Peyer's patch (tissue), 4 donors: Measurements from ENCODE around the gene OSBPL9.

ENCODE experiments used
- POLR2A ChIP-seq, 2 donors: fragments of 450-650 bp; IDR thresholded peaks; one replicate each; pipeline ENCODE4 v1.5.1; 2017; ENCODE audit warnings: antibody characterized with exemption in 2 of 2, mild to moderate bottlenecking in 2 of 2, moderate library complexity in 2 of 2
- TF ChIP-seq, protein P1 (sequence below), 6 experiments: fragments of 450-650 bp in 4 of 6; fragments of 200-600 bp in 2 of 6; sonication (generic) in 1 of 6; IDR thresholded peaks; one replicate each; pipeline ENCODE4 v1.5.1; 2017 to 2019; ENCODE audit warnings: antibody characterized with exemption in 6 of 6, mild to moderate bottlenecking in 3 of 6, moderate library complexity in 1 of 6

DNA sequence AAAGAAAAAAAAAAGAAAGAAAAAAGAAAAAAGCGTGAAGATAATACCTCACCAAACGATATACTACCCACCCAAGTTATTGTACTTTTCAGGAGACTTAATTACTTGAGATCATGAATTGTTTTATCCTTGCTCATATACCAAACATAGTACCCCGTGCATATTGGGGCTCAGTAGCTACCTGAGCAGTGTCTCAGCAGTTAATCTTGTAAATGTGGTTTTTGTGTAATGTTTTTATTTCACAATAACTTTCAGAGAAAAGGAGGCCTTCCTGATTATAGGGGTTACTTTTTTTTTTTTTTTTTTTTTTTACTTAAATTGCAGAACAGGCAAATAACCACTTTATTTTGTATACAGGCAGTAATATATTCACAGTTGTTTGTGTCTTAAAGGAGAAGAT lies 80.3 kb downstream of the OSBPL9 start:
- TF ChIP-seq, protein P1, sequence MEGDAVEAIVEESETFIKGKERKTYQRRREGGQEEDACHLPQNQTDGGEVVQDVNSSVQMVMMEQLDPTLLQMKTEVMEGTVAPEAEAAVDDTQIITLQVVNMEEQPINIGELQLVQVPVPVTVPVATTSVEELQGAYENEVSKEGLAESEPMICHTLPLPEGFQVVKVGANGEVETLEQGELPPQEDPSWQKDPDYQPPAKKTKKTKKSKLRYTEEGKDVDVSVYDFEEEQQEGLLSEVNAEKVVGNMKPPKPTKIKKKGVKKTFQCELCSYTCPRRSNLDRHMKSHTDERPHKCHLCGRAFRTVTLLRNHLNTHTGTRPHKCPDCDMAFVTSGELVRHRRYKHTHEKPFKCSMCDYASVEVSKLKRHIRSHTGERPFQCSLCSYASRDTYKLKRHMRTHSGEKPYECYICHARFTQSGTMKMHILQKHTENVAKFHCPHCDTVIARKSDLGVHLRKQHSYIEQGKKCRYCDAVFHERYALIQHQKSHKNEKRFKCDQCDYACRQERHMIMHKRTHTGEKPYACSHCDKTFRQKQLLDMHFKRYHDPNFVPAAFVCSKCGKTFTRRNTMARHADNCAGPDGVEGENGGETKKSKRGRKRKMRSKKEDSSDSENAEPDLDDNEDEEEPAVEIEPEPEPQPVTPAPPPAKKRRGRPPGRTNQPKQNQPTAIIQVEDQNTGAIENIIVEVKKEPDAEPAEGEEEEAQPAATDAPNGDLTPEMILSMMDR (IDR thresholded peaks at IDR 0.05): no peak
- TF ChIP-seq POLR2A (IDR thresholded peaks at IDR 0.05): no peak
